Measurements from ENCODE around the gene AHI1.
"Not testable (repeated sequence)": the region's sequence is repeated elsewhere in the genome, so short reads cannot be mapped to it uniquely, and the experiment has no call there.

The AHI1 gene

DNA sequence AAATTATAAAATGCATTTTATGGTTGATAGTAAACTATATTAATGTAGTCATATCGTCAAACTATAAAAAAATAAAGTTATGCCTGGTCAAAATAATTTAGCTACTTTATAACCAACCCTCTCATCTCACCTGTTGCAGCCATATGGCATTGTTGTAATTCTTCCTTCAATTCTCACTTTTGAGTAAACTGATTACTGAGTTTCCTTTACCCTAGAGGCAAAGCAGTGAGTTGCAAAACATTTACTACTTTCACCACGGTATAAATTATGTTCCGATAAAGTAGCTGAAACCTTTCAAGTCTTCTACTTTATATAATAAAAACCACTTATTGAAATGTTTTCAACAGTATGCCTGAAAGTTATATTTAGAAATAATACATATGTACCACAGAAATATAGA is 113.8 kb downstream of the AHI1 start:
- in situ Hi-C loops (cut with MboI; ENCODE audit: low sequenced_read_pairs), result no loop called here

GRCh38 chr6:135383301-135383700 is 114.2 kb downstream of the AHI1 start:
- Histone ChIP-seq H3K36me3 (replicated peaks) (no peaks in the 10 kb centered on the region; the same call in 1 of the 2 replicates), H3K4me3 (no peak overlapping the region), H3K9me3 (no peaks in the 10 kb centered on the region), H3K27me3 (ENCODE audit: low read depth) (no peaks in the 10 kb centered on the region), H3K4me1 (no peaks in the 10 kb centered on the region)
- no peak for DNase-seq (ENCODE audit: low spot score in 2 of 2)
- in situ Hi-C loops (cut with MboI; ENCODE audit: low sequenced_read_pairs), result no loop called here

More for the DNA sequence above, 113.8 kb downstream of the AHI1 start:
- no peaks in the 10 kb centered on the region for H3K27me3 ChIP-seq (ENCODE audit: low read depth)
- no peaks in the 10 kb centered on the region for H3K4me1 ChIP-seq
- H3K36me3 ChIP-seq (replicated peaks), result no peaks in the 10 kb centered on the region; the same call in 1 of the 2 replicates
- DNase-seq (ENCODE audit: low spot score in 2 of 2), result no peak
- H3K9me3 ChIP-seq, result no peaks in the 10 kb centered on the region
- no peak overlapping the region for H3K4me3 ChIP-seq

- no peak for DNase-seq (ENCODE audit: low spot score in 2 of 2)
- Histone ChIP-seq H3K4me3 (no peak overlapping the region), H3K9me3 (no peaks in the 10 kb centered on the region), H3K36me3 (replicated peaks) (no peaks in the 10 kb centered on the region; the same call in 1 of the 2 replicates), H3K27me3 (ENCODE audit: low read depth) (no peaks in the 10 kb centered on the region), H3K4me1 (no peaks in the 10 kb centered on the region)
- in situ Hi-C loops (cut with MboI; ENCODE audit: low sequenced_read_pairs), result no loop called here
Measured at GRCh38 chr6:135382182-135382628, 115.3 kb downstream of the AHI1 start.

GRCh38 chr6:135380793-135381192 is 116.7 kb downstream of the AHI1 start:
- in situ Hi-C loops (cut with MboI; ENCODE audit: low sequenced_read_pairs), result no loop called here
- DNase-seq (ENCODE audit: low spot score in 2 of 2), result no peak
- Histone ChIP-seq H3K4me3 (no peak overlapping the region), H3K36me3 (replicated peaks) (no peaks in the 10 kb centered on the region; the same call in 1 of the 2 replicates), H3K27me3 (ENCODE audit: low read depth) (no peaks in the 10 kb centered on the region), H3K9me3 (no peaks in the 10 kb centered on the region), H3K4me1 (no peaks in the 10 kb centered on the region)

DNA sequence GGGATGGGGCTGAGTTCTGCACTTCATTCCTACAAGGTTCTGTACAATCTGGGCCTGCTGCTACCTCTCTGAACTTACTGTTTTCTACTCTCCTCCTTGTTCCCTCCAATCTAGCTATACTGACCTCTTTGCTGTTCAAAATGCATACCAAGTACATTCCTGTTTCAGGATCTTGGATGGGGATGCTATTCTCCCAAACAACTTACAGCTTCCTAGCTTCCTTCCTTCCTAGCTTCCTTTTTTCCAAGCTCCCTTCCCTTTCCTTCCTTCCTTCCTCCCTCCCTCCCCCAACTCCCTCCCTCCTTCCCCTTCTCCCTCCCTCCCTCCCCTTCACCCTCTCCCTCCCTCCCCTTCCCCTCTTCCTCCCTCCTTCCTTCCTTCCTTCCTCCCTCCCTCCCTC is 117.9 kb downstream of the AHI1 start:
- Histone ChIP-seq H3K27me3 (ENCODE audit: low read depth) (no peaks in the 10 kb centered on the region), H3K36me3 (replicated peaks) (no peaks in the 10 kb centered on the region; the same call in 1 of the 2 replicates), H3K4me1 (no peaks in the 10 kb centered on the region), H3K4me3 (no peak overlapping the region), H3K9me3 (no peaks in the 10 kb centered on the region)
- in situ Hi-C loops (cut with MboI; ENCODE audit: low sequenced_read_pairs), result no loop called here
- DNase-seq (ENCODE audit: low spot score in 2 of 2), result no peak

GRCh38 chr6:135372758-135373157 is 124.8 kb downstream of the AHI1 start:
- in situ Hi-C loops (cut with MboI; ENCODE audit: low sequenced_read_pairs), result no loop called here

GRCh38 chr6:135363622-135364021 is 133.9 kb downstream of the AHI1 start:
- H3K9me3 ChIP-seq; H3K4me1 ChIP-seq; in situ Hi-C loops (cut with MboI; ENCODE audit: low sequenced_read_pairs); H3K27me3 ChIP-seq (ENCODE audit: low read depth); H3K36me3 ChIP-seq (replicated peaks); H3K4me3 ChIP-seq; DNase-seq (ENCODE audit: low spot score in 2 of 2): not testable (repeated sequence)

More at GRCh38 chr6:135372758-135373157, 124.8 kb downstream of the AHI1 start:
- H3K36me3 ChIP-seq (replicated peaks), result no peaks in the 10 kb centered on the region
- DNase-seq (ENCODE audit: low spot score in 2 of 2), result no peak
- H3K4me1 ChIP-seq, result no peaks in the 10 kb centered on the region
- no peaks in the 10 kb centered on the region for H3K27me3 ChIP-seq (ENCODE audit: low read depth)
- H3K4me3 ChIP-seq, result no peak overlapping the region
- no peaks in the 10 kb centered on the region for H3K9me3 ChIP-seq

DNA sequence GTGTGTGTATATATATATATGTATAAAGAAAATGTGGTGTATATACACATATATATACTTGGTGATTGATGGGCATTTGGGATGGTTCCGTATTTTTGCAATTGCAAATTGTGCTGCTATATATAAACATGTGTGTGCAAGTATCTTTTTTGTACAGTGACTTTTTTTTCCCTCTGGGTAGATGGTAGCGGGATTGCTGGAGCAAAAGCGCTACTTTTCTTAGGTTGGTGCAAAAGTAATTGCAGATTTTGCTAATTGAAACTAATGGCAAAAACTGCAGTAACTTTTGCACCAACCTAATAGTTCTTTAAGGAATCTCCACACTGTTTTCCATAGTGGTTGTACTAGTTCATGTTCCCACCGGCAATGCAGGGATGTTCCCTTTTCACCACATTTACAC is 135.4 kb downstream of the AHI1 start:
- DNase-seq (ENCODE audit: low spot score in 2 of 2), result no peak
- H3K4me3 ChIP-seq, result no peak overlapping the region
- H3K27me3 ChIP-seq (ENCODE audit: low read depth), result no peaks in the 10 kb centered on the region
- H3K4me1 ChIP-seq, result no peaks in the 10 kb centered on the region
- no peaks in the 10 kb centered on the region for H3K9me3 ChIP-seq
- no peaks in the 10 kb centered on the region for H3K36me3 ChIP-seq (replicated peaks)
- in situ Hi-C loops (cut with MboI; ENCODE audit: low sequenced_read_pairs), result no loop called here

- in situ Hi-C loops (cut with MboI; ENCODE audit: low sequenced_read_pairs), result no loop called here
- H3K27me3 ChIP-seq (ENCODE audit: low read depth), result no peaks in the 10 kb centered on the region
- H3K9me3 ChIP-seq, result no peaks in the 10 kb centered on the region
- no peaks in the 10 kb centered on the region for H3K36me3 ChIP-seq (replicated peaks)
- no peaks in the 10 kb centered on the region for H3K4me1 ChIP-seq
- H3K4me3 ChIP-seq, result no peak overlapping the region
- DNase-seq (ENCODE audit: low spot score in 2 of 2), result no peak
Measured at GRCh38 chr6:135360222-135360621, 137.3 kb downstream of the AHI1 start.

- Histone ChIP-seq H3K27me3 (ENCODE audit: low read depth) (no peaks in the 10 kb centered on the region), H3K9me3 (no peaks in the 10 kb centered on the region), H3K4me1 (peaks cover 4% of the 10 kb centered on the region), H3K36me3 (replicated peaks) (no peaks in the 10 kb centered on the region), H3K4me3 (no peak overlapping the region)
- DNase-seq (ENCODE audit: low spot score in 2 of 2), result no peak
- in situ Hi-C loops (cut with MboI; ENCODE audit: low sequenced_read_pairs), result no loop called here
Measured at GRCh38 chr6:135358985-135359384, 138.6 kb downstream of the AHI1 start.

- DNase-seq (ENCODE audit: low spot score in 2 of 2), result no peak
- Histone ChIP-seq H3K4me3 (no peak overlapping the region), H3K36me3 (replicated peaks) (no peaks in the 10 kb centered on the region), H3K9me3 (no peaks in the 10 kb centered on the region), H3K4me1 (peaks cover 4% of the 10 kb centered on the region), H3K27me3 (ENCODE audit: low read depth) (no peaks in the 10 kb centered on the region)
- in situ Hi-C loops (cut with MboI; ENCODE audit: low sequenced_read_pairs), result no loop called here
Measured at GRCh38 chr6:135358251-135358821, 139.2 kb downstream of the AHI1 start.

GRCh38 chr6:135354407-135354806 is 143.1 kb downstream of the AHI1 start:
- Histone ChIP-seq H3K4me3 (no peak overlapping the region), H3K36me3 (replicated peaks) (no peaks in the 10 kb centered on the region), H3K27me3 (ENCODE audit: low read depth) (no peaks in the 10 kb centered on the region), H3K4me1 (peaks cover 4% of the 10 kb centered on the region), H3K9me3 (no peaks in the 10 kb centered on the region)
- DNase-seq (ENCODE audit: low spot score in 2 of 2), result no peak
- in situ Hi-C loops (cut with MboI; ENCODE audit: low sequenced_read_pairs), result no loop called here

DNA sequence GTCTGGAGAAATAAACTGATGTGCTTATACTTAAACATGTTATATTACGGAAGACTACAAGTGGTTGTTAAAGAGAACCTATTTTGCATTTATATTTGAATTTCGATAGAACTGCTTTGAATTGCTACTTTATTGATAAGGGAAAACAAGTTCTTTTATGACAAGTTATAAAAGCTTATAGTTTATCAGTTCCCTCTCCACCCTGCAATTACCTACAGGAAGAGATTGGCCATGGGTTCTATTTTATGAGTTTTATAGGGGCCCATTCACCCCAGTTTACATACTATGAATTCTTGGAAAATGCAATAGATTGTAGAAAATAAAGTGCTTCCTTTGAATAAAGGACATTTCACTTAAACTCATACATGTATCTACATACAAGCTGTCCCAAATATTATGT is 144.4 kb downstream of the AHI1 start:
- Histone ChIP-seq H3K36me3 (replicated peaks) (no peaks in the 10 kb centered on the region), H3K27me3 (ENCODE audit: low read depth) (no peaks in the 10 kb centered on the region), H3K4me3 (no peak overlapping the region), H3K4me1 (peaks cover 4% of the 10 kb centered on the region), H3K9me3 (no peaks in the 10 kb centered on the region)
- no peak for DNase-seq (ENCODE audit: low spot score in 2 of 2)
- in situ Hi-C loops (cut with MboI; ENCODE audit: low sequenced_read_pairs), result no loop called here

GRCh38 chr6:135351635-135352034 is 145.9 kb downstream of the AHI1 start:
- H3K4me1 ChIP-seq, result peaks cover 4% of the 10 kb centered on the region
- H3K27me3 ChIP-seq (ENCODE audit: low read depth), result no peaks in the 10 kb centered on the region
- in situ Hi-C loops (cut with MboI; ENCODE audit: low sequenced_read_pairs), result no loop called here
- H3K4me3 ChIP-seq, result no peak overlapping the region
- no peak for DNase-seq (ENCODE audit: low spot score in 2 of 2)
- no peaks in the 10 kb centered on the region for H3K9me3 ChIP-seq
- H3K36me3 ChIP-seq (replicated peaks), result no peaks in the 10 kb centered on the region

DNA sequence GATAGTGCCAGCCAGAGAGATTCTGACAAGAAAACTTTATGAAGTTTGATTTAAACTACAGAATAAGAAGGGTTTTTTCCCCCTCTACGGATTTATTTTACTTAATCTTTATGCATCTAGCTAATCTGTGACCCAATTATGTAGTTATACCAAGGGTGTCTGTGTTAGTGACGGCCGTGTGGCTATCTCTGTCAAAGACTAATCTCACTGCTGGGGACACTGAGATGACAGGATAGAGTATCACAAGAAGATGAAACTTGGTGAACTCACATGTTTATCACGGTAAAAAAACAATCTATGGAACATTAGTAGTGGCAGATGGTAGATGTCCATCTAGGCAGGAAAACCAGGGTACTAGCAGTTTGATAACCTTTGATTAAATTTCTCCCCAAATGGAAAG is 149.7 kb downstream of the AHI1 start:
- Histone ChIP-seq H3K27me3 (ENCODE audit: low read depth) (no peaks in the 10 kb centered on the region), H3K9me3 (no peaks in the 10 kb centered on the region), H3K4me1 (no peaks in the 10 kb centered on the region; the same call in 1 of the 2 replicates), H3K36me3 (replicated peaks) (no peaks in the 10 kb centered on the region), H3K4me3 (no peak overlapping the region)
- in situ Hi-C loops (cut with MboI; ENCODE audit: low sequenced_read_pairs), result no loop called here
- DNase-seq (ENCODE audit: low spot score in 2 of 2), result no peak

Measured in HAP-1 (cell line).